ENCODE measurements around the gene BTNL8.

Gene BTNL8

DNA sequence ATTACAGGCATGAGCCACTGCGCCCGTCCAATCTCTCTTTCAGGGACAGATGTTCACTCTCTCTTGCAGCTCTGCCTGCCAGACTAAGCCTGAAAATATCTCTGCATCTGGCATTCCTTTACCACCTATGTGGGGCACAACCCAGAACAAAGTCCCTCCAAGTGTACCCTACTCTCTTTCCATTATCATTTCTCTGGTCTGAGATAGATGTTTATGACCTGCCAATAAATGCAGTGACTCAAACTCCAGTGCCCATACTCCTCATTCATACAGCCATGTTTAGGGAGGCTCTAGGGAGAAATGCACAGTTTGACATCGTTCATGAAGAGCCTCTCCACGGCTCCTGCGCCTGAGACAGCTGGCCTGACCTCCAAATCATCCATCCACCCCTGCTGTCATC is 89.6 kb downstream of the BTNL8 start, which contains the start of gene BTNL3:
Gene BTNL3 (plus strand): TSS at position 255 of the 400 bp plus-strand sequence. CDS start 183 bp downstream, outside the sequence.
- H3K36me3 ChIP-seq (ENCODE audit: control insufficient read depth, low read length) = no peaks in the 10 kb centered on the region
- H3K9me3 ChIP-seq (ENCODE audit: control insufficient read depth, insufficient read depth, low read length) = no peaks in the 10 kb centered on the region
- no peaks in the 10 kb centered on the region for H3K9me2 ChIP-seq (replicated peaks; ENCODE audit: control insufficient read depth, low read length)
- peak within 1 kb of the TSS; percentile 84; the same call in 1 of the 2 replicates for H3K4me2 ChIP-seq (ENCODE audit: low read length)
- H3F3A ChIP-seq (ENCODE audit: control insufficient read depth, insufficient read depth) = no peaks in the 10 kb centered on the region
- H4K20me1 ChIP-seq (ENCODE audit: control insufficient read depth, insufficient read depth, low read depth, low read length) = no peaks in the 10 kb centered on the region
- no peaks in the 10 kb centered on the region for H3K79me2 ChIP-seq (ENCODE audit: control insufficient read depth, low read length)
- H3K4me1 ChIP-seq (ENCODE audit: control insufficient read depth, low read length) = peaks cover 25% of the 10 kb centered on the region
- H3K27ac ChIP-seq (ENCODE audit: low read depth, low read length) = no peak within 1 kb of the TSS
- H3K27me3 ChIP-seq (ENCODE audit: control insufficient read depth, low read length) = no peaks in the 10 kb centered on the region
- H3K4me3 ChIP-seq (ENCODE audit: low read length) = no peak within 1 kb of the TSS
- TF ChIP-seq, protein P1, sequence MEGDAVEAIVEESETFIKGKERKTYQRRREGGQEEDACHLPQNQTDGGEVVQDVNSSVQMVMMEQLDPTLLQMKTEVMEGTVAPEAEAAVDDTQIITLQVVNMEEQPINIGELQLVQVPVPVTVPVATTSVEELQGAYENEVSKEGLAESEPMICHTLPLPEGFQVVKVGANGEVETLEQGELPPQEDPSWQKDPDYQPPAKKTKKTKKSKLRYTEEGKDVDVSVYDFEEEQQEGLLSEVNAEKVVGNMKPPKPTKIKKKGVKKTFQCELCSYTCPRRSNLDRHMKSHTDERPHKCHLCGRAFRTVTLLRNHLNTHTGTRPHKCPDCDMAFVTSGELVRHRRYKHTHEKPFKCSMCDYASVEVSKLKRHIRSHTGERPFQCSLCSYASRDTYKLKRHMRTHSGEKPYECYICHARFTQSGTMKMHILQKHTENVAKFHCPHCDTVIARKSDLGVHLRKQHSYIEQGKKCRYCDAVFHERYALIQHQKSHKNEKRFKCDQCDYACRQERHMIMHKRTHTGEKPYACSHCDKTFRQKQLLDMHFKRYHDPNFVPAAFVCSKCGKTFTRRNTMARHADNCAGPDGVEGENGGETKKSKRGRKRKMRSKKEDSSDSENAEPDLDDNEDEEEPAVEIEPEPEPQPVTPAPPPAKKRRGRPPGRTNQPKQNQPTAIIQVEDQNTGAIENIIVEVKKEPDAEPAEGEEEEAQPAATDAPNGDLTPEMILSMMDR (IDR thresholded peaks at IDR 0.05; ENCODE audit: low read depth, low read length, poor library complexity, severe bottlenecking) = no peak
- no peak for TF ChIP-seq EZH2phosphoT487 (IDR thresholded peaks at IDR 0.05; ENCODE audit: borderline replicate concordance, low read length)

DNA sequence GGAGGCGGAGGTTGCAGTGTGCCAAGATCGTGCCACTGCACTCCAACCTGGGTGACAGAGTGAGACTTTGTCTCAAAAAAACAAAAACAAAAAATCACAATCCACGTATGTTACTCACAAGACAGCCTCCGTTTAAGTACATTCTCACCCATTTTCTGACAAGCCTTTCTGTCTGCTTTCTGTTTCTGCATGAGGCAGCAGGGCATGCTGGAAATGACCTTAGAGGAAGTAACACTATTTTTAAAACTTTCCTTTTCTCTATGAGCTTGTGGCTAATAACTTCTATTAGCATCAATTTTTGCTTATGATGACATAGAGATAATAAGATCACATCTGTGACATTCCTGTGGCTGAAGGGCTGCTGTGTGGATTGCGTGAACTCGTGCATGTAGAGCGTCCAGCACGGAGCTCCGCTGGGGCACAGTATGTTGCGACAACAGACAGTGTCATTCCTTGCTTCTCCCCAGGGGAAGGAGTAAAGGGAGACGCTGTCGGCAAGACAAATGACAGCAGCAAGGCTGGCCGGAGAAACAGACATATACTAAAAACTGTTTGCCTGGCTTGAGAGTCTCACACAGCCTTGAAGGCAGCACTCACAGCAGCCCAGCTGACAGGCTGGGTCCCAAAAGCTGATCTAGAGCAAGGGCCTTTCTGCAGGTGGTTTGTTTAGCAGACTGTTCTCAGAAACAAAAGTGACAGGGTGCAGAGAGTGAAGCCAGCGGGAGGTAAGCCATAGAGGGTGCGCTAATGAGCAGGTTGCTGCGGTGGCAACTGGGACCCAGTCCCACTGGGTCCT is 91.3 kb downstream of the BTNL8 start:
- Histone ChIP-seq H3K27me3 (ENCODE audit: control insufficient read depth, low read length) (no peaks in the 10 kb centered on the region), H3K4me2 (ENCODE audit: low read length) (peak overlapping the region; percentile 84), H3K9me2 (replicated peaks; ENCODE audit: control insufficient read depth, low read length) (no peaks in the 10 kb centered on the region), H4K20me1 (ENCODE audit: control insufficient read depth, insufficient read depth, low read depth, low read length) (no peaks in the 10 kb centered on the region), H3K4me1 (ENCODE audit: control insufficient read depth, low read length) (peaks cover 26% of the 10 kb centered on the region), H3K36me3 (ENCODE audit: control insufficient read depth, low read length) (no peaks in the 10 kb centered on the region), H3K79me2 (ENCODE audit: control insufficient read depth, low read length) (no peaks in the 10 kb centered on the region), H3K9me3 (ENCODE audit: control insufficient read depth, insufficient read depth, low read length) (no peaks in the 10 kb centered on the region), H3F3A (ENCODE audit: control insufficient read depth, insufficient read depth) (no peaks in the 10 kb centered on the region), H3K27ac (ENCODE audit: low read depth, low read length) (peak overlapping the region; percentile 48), H3K4me3 (ENCODE audit: low read length) (peak overlapping the region; percentile 61)
- TF ChIP-seq, protein P1 (IDR thresholded peaks at IDR 0.05; ENCODE audit: low read depth, low read length, poor library complexity, severe bottlenecking) = no peak

DNA sequence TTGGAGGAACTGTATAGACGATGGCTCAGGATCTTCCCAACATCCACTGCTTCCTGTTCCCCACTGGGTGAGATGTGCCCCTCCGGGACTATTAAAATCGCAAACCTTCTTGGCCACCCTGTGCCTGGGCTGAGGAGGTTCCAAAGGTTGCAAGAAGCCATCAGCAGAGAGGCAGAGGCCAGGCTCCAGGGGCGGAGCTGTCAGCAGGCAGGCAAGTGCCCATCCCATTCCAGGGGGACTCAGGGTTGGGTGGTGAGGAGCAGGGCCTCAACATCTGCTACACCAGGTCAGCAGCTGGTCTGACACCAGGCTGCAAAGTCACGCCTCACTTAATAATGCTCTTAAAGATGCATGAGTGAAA is 91.9 kb downstream of the BTNL8 start:
- TF ChIP-seq, protein P1 (IDR thresholded peaks at IDR 0.05; ENCODE audit: low read depth, low read length, poor library complexity, severe bottlenecking) = no peak
- no peak for TF ChIP-seq EZH2phosphoT487 (IDR thresholded peaks at IDR 0.05; ENCODE audit: borderline replicate concordance, low read length)
- H3K4me2 ChIP-seq (ENCODE audit: low read length) = peak overlapping the region; percentile 84
- peak overlapping the region; percentile 61 for H3K4me3 ChIP-seq (ENCODE audit: low read length)
- H3K27ac ChIP-seq (ENCODE audit: low read depth, low read length) = peak overlapping the region; percentile 48
- no peaks in the 10 kb centered on the region for H3K9me3 ChIP-seq (ENCODE audit: control insufficient read depth, insufficient read depth, low read length)
- no peaks in the 10 kb centered on the region for H3K79me2 ChIP-seq (ENCODE audit: control insufficient read depth, low read length)
- H3K27me3 ChIP-seq (ENCODE audit: control insufficient read depth, low read length) = no peaks in the 10 kb centered on the region
- H4K20me1 ChIP-seq (ENCODE audit: control insufficient read depth, insufficient read depth, low read depth, low read length) = no peaks in the 10 kb centered on the region
- no peaks in the 10 kb centered on the region for H3K36me3 ChIP-seq (ENCODE audit: control insufficient read depth, low read length)
- H3K9me2 ChIP-seq (replicated peaks; ENCODE audit: control insufficient read depth, low read length) = no peaks in the 10 kb centered on the region
- H3K4me1 ChIP-seq (ENCODE audit: control insufficient read depth, low read length) = peaks cover 26% of the 10 kb centered on the region
- no peaks in the 10 kb centered on the region for H3F3A ChIP-seq (ENCODE audit: control insufficient read depth, insufficient read depth)
